GM21360 (cell line): ENCODE results near the gene MORN5.

ENCODE experiments used
- ATAC-seq: cut with Tn5 transposase; IDR thresholded peaks from one replicate; pipeline ENCODE4 v1.9.1; 2021; ENCODE audit warnings: mild to moderate bottlenecking, moderate library complexity; ENCODE audit not compliant: unreplicated experiment

Gene MORN5

GRCh38 chr9:122213589-122214413, 54.1 kb downstream of the MORN5 start:
- ATAC-seq, result peak; percentile 67

DNA sequence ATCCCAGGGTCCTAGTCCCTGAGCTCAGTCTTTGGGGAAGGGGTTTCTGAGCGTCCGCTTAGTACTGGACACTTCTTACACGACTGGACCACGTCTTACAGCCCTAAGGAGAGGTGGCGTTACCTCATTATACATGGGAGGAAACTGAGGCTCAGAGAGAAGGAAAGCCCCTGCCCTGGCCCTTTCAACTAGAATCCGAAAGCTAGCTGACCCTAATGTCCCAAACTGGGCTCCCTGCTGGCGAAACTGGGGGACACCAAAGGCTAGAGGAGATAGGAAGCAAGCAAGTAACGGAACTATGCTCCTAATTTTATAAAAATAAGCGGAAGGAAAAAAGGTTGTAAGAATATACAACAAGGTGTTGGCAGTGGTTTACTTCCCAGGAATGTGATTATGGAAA, 54.8 kb downstream of the MORN5 start:
- ATAC-seq, result no peak

GRCh38 chr9:122215663-122216062, 56.0 kb downstream of the MORN5 start:
- ATAC-seq, result no peak

DNA sequence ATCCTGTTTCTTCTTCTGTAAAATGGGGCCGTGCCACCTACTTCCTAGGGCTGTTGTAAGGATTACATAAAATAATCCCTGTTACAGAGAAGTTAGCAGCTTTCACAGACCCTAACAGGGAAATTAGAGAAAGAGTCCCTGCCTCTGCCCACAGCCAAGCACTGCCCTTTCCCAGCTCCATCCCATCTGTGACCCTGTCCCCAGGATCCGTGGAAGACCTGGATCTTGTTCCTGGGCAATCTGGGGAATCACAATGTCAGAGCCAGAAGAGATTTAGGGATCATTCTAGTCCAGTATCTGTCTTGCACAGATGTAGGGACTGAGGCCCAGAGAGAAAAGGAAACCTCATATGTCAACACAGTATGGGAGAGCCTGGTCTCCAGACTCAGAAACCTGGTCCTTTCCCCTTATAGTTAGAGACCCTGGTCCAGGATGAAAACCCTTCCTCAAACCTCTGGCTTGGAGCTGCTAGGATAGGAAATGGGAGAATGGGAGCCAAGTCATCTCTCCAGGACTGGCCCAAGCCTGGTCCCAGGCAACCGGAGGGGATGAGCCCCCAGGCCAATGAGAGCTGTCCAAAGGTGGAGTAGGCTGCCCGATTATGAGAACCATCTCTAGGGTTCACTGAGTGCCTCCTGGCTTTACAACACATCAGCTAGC, 56.6 kb downstream of the MORN5 start:
- no peak for ATAC-seq

DNA sequence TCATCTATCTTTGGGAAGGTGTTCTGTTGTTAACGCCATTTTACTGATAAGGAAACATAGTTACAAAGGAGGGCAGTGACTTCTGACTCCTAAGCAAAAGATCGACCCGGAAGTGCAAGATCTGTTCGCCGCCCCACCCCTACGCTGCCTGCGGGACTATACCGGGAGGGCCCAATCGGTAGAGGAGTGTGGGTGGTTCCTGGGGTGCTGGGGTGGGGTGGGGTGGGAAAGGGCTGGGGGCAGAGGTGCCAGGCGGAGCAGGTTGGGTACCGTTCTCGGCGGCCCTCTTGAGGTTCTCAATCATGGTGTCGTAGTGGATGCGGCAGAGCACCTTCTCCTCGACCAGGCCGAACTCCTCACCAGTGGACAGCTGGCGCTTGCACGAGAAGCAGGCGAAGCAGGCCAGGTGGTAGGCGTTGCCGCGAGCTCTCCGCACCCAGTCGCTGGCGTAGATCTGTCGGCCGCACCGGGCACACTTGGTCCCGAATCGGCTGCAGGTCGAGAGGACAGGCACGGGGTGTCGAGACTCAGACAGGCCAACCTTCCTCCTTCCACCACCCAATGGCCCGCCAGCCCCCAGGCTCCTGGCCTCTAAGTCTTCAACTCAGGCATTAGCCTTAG, 57.2 kb downstream of the MORN5 start:
- ATAC-seq, result no peak

DNA sequence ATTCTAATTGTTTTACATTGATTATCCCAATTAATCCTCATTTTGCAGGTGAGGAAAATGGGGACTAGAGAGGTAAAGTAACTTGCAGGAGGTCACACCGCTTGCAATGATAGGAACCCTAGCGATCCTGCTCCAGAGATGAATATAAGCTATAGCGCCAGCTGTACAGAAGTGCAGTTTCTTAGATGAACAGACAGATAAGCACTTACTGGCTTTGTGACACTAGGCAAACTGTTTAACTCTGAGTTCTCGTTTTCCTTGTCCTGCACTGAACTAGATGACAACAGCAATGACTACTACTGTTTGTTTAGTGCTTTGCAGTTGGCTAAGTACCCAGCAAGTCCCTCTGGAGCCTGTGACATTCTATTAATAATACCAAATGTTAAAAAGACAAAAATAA, 57.9 kb downstream of the MORN5 start:
- no peak for ATAC-seq

DNA sequence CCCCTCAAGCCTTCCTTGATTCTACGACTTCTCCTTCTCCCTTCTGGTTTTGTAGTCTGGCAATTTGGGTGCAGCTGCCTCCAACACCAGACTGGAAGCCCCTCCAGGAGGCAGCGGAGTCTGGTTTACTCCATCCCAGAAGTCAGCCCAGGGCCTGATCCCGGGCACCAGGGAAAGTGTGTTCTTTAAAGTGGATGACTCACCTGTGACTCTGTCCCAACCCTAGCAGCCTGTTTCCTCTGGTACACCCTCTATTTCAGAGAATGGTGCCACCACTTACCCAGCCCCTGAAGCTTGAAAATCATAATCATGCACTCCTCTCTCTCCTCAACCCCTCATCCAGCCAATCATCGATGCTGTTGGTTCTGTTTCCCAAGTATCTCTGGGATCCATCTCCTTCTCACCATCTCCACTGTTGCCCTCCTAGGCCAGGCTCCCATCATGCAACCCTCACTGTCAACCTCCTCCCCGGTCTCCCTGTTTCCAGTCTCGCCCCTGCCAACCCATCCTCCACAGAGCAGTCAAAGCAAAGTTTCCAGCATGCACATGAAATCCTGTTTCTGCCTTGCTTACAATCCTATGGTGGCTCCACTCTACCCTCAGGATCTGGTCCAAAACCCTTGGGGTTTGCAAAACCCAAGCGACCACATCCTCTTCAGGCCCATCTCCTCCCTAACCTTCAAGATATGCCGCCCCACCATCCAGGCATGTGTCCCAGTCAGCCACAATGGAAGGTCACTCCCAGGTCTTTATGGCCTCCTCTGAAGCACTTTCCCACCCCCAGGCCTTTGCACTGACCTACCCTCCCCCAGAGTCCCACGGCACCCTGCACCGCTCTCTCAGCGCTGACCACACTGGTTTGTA, 58.6 kb downstream of the MORN5 start:
- ATAC-seq, result no peak

GRCh38 chr9:122218935-122219855, 59.5 kb downstream of the MORN5 start:
- ATAC-seq, result no peak

DNA sequence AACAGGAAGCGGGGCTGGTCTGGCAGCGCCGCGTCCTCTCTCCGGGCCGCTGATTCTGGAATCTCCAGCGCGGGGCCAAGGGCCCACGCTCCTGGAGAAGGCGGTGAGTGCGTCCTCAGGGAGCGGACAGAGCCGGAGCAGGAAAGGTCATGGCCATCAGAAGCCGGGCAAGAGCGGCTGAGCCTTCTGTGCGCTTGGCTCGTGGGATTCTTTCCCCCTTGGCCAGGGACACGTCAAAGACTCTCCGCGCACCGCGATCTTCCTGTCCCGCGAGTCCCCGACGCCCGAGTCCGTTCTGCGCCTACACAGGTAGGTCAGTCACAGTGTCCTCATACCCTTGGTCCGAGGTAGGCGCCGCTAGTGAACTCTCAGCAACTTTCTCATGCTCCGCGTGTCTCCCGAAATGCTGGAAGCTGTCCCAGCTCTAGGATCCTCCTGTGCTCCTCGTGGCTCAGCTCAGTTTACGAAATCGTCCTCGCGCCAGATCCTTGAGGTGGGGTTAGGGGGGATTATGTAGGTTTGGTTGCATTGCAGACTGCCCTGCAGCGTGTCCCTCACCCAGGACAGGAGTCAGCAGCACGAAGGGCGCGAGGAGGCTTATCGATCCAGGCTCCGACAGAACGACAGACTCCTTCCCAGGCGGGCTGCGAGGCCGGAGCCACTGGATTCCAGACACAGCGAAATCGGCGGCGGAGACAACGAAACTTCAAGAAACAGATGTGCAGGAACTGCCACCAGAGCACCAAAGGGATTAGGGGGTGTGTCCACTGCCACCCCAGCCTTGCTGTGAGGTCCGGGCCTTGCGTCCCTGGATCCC, 60.4 kb downstream of the MORN5 start:
- no peak for ATAC-seq

DNA sequence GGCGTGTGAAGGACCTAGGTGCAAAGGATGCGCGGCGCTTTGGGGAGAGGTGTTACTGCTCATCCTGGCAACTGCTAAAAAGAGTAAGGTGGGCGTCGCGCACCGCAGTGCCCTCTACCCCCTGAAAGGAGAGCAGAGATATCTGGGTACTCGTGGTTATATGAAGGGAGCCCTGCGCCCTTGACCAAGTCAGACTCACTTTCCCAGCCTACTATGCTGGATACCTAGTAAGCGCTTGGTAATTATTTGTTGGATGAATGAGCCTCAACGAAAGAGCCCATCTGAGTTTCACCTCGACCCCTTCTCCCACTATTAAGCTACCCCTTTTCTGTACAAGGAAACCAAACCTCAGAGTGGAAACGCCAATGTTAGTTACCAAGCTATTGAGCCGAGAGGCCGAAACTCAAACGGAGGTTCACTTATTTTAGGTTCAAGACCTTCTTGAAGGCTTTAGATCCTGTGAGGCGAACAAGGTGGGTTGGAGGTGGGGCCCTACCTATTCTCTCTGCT, 61.0 kb downstream of the MORN5 start:
- ATAC-seq, result no peak

DNA sequence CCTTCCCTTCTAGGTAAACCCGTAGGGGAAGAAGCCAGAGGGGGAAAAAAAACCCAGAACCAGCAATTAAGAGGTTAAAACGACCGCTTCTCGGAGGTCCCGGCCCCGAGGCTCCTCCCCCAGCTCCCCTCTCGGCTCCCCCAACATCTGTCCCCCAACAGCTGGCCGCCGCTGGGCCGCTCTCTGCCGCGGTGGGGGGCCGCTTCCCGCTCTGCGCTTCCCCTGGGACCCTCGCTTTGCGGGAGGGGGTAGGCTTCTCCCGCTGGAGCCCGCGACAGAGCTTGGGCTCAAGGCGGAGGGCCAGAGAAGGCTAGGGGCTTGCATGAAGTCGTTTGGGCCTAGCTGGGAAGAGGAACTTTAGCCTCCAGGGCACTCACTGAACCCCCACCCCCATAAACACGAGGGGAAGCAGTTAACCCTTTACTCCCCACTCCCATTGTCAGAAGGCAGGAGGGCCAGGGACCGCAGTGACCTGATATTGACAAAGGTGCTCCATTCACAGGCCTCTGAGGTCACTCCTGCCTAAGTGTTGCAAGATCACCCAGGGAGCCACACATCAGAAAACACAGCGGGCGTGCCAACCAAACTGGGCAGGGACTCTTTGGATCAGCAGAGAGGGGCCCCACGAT, 61.6 kb downstream of the MORN5 start:
- ATAC-seq, result no peak

DNA sequence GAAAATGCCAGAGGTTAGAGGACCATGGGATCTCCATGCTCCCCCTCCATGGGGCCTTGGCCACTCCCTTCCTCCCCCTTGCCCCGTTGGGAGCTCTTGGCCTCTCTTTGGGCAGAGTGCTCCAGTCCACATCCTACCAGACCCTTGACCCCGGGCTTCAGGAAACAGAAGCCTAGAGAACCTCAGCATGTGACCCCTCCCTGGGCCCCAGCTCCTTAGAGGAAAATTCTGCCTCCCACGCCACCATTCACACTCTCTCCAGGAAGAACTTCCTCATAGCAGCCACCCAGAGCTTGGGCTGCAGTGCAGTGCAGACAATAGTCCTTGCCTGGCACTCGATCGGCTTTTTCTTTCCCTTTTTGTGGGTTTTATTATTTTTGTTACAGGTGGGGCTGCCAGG, 63.1 kb downstream of the MORN5 start:
- no peak for ATAC-seq

DNA sequence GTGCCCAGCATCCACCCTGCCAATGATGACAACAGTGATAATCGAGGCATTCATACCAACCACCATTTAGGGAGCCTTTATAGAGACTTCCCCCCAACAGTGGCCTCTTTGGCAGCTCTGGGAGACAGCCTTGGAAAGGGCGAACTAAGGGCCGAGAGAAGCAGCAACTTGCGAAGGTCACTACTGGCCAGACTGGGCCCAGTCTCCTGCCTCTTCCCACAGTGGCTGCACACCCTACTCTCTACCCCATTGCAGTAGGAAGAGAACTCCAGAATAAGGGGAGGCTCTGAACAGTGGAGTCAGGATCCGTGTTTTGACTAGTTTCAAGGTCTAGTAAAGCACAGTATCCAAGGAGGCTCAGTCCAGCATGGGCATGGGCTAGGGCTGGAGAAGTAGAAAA, 63.7 kb downstream of the MORN5 start:
- no peak for ATAC-seq

GRCh38 chr9:122225312-122226141, 65.8 kb downstream of the MORN5 start:
- ATAC-seq, result no peak

GRCh38 chr9:122226142-122226757, 66.5 kb downstream of the MORN5 start:
- no peak for ATAC-seq

GRCh38 chr9:122226758-122227574, 67.3 kb downstream of the MORN5 start:
- no peak for ATAC-seq

DNA sequence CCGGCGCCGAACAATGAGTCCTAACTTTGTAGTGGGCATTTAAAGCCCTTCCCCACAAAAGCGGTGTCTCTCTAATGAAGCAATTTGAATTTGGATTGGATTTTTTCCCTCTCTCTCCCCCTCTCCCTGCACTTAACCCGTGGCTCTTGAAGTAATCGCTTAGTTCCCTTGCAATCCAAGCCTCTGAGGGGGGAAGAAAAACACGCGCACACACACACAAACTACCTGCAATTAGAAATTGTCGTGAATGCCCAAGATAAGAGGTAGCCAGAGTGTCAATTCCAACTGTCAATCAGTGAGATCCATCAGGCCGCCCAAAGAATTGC, 67.8 kb downstream of the MORN5 start:
- ATAC-seq, result no peak
